Heart right ventricle (tissue), 16 donors: Measurements from ENCODE around the gene XKR7. TPM values are rescaled to one million over a fixed set of nuclear protein-coding genes. Genes with fewer than 3 reads are reported as not detected.

Experiments used
- ATAC-seq, 8 donors: fragments of 200-7000 bp; cut with Tn5 transposase; one replicate each; pipeline ENCODE4 v1.9.1; 2020; ENCODE audit warnings: mild to moderate bottlenecking in 8 of 8, moderate library complexity in 8 of 8, moderate number of reproducible peaks in 1 of 8
- DNase-seq, 2 donors: peaks; one replicate each; pipeline ENCODE4 v3.0.0-alpha.2; 2020
- H3K27ac ChIP-seq, 10 donors: fragments of 200-600 bp; sonication (generic) in 2 of 10; one replicate each; pipeline versions ENCODE4 v1.5.0 to v1.8.0; 2020 to 2022; ENCODE audit warnings: mild to moderate bottlenecking in 3 of 10
- H3K27me3 ChIP-seq, 7 donors: fragments of 200-600 bp; one replicate each; pipeline ENCODE4 v1.8.0; 2021 to 2022; ENCODE audit warnings: mild to moderate bottlenecking in 2 of 7
- H3K36me3 ChIP-seq, 9 donors: fragments of 200-600 bp; sonication (generic) in 1 of 9; one replicate each; pipeline versions ENCODE4 v1.5.0 to v1.8.0; 2020 to 2022; ENCODE audit warnings: mild to moderate bottlenecking in 2 of 9
- H3K4me1 ChIP-seq, 9 donors: fragments of 200-600 bp; sonication (generic) in 1 of 9; one replicate each; pipeline versions ENCODE4 v1.5.0 to v1.8.0; 2020 to 2022; ENCODE audit warnings: mild to moderate bottlenecking in 4 of 9
- H3K4me3 ChIP-seq, 10 donors: fragments of 200-600 bp; sonication (generic) in 2 of 10; one replicate each; pipeline versions ENCODE4 v1.5.0 to v1.8.0; 2020 to 2022; ENCODE audit warnings: mild to moderate bottlenecking in 7 of 10, moderate library complexity in 2 of 10
- H3K9me3 ChIP-seq, 11 donors: fragments of 200-600 bp in 10 of 11; sonication (generic) in 2 of 11; one replicate each; pipeline versions ENCODE4 v1.5.0 to v1.8.0; 2013 to 2022; ENCODE audit warnings: mild to moderate bottlenecking in 2 of 11, control low read depth in 1 of 11, moderate library complexity in 1 of 11
- WGBS, 2 donors: extraction: QIAGEN DNeasy Blood & Tissue Kit; methylation state at CpG; one replicate each; pipeline ENCODE4 v1.1.7; 2013; ENCODE audit warnings: inconsistent platforms in 1 of 2; 5-methylcytosine and 5-hydroxymethylcytosine counted together
- intact Hi-C, 10 donors: fragments of 100-400 bp; cut with DNase I; formaldehyde crosslinking; loops; one replicate each; pipeline versions ENCODE4 v1.11.1 to v1.14.2; 2022
- long read RNA-seq, 3 donors: library from polyadenylated mRNA; unstranded; transcript quantifications; one replicate each; pipeline ENCODE4 v2.0.0, GENCODE V29; 2020 to 2021
- polyA plus RNA-seq, 2 donors: library from polyadenylated mRNA; stranded (reverse); fragments of 200-250 nt; gene quantifications; one replicate each; pipeline ENCODE4 v1.2.3, GENCODE V29; 2013
- total RNA-seq, 10 donors: library from RNA; stranded (reverse); fragmentation: NEBNext Ultra II Directional in 3 of 10; extraction: Animal tissue kit (Norgen Biotek cat#: 25700) in 3 of 10; gene quantifications; one replicate each; pipeline versions ENCODE4 v1.2.1 to v1.2.4, GENCODE V29; 2021 to 2023
- TF ChIP-seq, protein P1 (sequence below), 9 donors: fragments of 200-600 bp; sonication (generic) in 2 of 9; IDR thresholded peaks; one replicate each; pipeline versions ENCODE4 v1.5.0 to v1.8.0; 2021 to 2022; ENCODE audit warnings: antibody characterized with exemption in 9 of 9, mild to moderate bottlenecking in 5 of 9, moderate library complexity in 1 of 9
- donor health status: Arrhythmogenic right ventricular cardiomyopathy.
- donor health status: ischemic (EF 13 %, LVEDD 7.1; RV severe dilation, severe dysfunction).
- donor health status: healthy with polysubstance abuse.
- donor health status: DM: no; HTN: yes; CAD: no.
- donor health status: DM: no; HTN: no; CAD: no.
- donor health status: ischemic (EF 25% LVEDD 6.9; RV normal size, moderate dysfunction).
- donor health status: ischemic (EF 25% LVEDD 5.7; RV mildly dilated, moderate dysfunction).
- donor health status: healthy.
- donor health status: DM: yes; HTN: yes; CAD: no.
- donor health status: Ischemic cardiomyopathy.
- donor health status: ischemic (EF 35%, LVEDD 5.7; RV mildly dilated, moderate dysfunction).
- donor health status: nonischemic (EF 11% LVEDD 7.7; RV severe dilation, severe dysfunction).
- donor health status: DM: yes; HTN: yes; CAD: no.
- donor health status: PGD.
- donor health status: ischemic (EF 29% LVEDD 5.4; RV normal size, mild dysfunction).
- donor health status: nonischemic (EF 23%, LVEDD 6.1; RV moderate dilation, normal function).

XKR7 gene, protein sequence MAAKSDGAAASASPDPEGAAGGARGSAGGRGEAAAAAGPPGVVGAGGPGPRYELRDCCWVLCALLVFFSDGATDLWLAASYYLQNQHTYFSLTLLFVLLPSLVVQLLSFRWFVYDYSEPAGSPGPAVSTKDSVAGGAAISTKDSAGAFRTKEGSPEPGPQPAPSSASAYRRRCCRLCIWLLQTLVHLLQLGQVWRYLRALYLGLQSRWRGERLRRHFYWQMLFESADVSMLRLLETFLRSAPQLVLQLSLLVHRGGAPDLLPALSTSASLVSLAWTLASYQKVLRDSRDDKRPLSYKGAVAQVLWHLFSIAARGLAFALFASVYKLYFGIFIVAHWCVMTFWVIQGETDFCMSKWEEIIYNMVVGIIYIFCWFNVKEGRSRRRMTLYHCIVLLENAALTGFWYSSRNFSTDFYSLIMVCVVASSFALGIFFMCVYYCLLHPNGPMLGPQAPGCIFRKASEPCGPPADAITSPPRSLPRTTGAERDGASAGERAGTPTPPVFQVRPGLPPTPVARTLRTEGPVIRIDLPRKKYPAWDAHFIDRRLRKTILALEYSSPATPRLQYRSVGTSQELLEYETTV
- total RNA-seq (not detected), polyA plus RNA-seq (not detected)
- long read RNA-seq, donor 1 = 0 reads
- long read RNA-seq, donor 2 = 0 reads
- long read RNA-seq, donor 3 = 0 reads

DNA sequence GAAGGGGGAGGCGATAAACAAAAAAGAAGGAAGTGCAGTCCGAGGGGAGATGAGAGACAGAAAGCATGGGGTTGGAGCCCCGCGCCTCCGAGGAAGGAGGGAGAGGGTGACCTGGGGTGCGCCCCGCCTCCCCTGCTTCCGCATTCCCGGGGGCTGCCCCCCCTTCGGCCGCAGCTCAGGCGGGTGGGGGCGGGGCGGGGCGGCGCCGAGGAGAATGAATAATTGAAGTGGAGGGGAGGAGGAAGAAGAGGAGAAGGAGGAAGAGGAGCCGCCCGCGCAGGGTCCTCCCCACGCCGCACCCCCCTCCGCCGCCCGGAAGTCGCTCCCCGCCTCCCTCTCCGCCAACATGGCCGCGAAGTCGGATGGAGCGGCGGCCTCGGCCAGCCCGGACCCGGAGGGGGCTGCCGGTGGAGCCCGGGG lies at the start of gene XKR7:
XKR7 (plus strand) TSS at position 322 of the 420 bp plus-strand sequence; CDS start at position 347, 25 bp downstream.
- H3K36me3 ChIP-seq = no peaks in the 10 kb centered on the region
- no peak within 1 kb of the TSS for H3K27ac ChIP-seq
- TF ChIP-seq, protein P1, sequence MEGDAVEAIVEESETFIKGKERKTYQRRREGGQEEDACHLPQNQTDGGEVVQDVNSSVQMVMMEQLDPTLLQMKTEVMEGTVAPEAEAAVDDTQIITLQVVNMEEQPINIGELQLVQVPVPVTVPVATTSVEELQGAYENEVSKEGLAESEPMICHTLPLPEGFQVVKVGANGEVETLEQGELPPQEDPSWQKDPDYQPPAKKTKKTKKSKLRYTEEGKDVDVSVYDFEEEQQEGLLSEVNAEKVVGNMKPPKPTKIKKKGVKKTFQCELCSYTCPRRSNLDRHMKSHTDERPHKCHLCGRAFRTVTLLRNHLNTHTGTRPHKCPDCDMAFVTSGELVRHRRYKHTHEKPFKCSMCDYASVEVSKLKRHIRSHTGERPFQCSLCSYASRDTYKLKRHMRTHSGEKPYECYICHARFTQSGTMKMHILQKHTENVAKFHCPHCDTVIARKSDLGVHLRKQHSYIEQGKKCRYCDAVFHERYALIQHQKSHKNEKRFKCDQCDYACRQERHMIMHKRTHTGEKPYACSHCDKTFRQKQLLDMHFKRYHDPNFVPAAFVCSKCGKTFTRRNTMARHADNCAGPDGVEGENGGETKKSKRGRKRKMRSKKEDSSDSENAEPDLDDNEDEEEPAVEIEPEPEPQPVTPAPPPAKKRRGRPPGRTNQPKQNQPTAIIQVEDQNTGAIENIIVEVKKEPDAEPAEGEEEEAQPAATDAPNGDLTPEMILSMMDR (IDR thresholded peaks at IDR 0.05) = no peak
- peak within 1 kb of the TSS in 5 of 10 donors; percentile 13 to 41 (median 29) for H3K4me3 ChIP-seq
- no peaks in the 10 kb centered on the region for H3K9me3 ChIP-seq
- DNase-seq (no peak), ATAC-seq (no peak)
- intact Hi-C loops = loop anchor here in 1 of 10 donors (10.0 kb wide), 1 partner anchor 57 kb away; no protein-coding TSS in a partner anchor
- peaks cover 7 to 62% (median 52%) of the 10 kb centered on the region in 7 donors for H3K27me3 ChIP-seq
- peaks cover 0 to 10% (median 0%) of the 10 kb centered on the region in 9 donors for H3K4me1 ChIP-seq
- WGBS, 2 donors = 1 to 2% methylated on average over 16 to 38 of the region's 38 CpGs

DNA sequence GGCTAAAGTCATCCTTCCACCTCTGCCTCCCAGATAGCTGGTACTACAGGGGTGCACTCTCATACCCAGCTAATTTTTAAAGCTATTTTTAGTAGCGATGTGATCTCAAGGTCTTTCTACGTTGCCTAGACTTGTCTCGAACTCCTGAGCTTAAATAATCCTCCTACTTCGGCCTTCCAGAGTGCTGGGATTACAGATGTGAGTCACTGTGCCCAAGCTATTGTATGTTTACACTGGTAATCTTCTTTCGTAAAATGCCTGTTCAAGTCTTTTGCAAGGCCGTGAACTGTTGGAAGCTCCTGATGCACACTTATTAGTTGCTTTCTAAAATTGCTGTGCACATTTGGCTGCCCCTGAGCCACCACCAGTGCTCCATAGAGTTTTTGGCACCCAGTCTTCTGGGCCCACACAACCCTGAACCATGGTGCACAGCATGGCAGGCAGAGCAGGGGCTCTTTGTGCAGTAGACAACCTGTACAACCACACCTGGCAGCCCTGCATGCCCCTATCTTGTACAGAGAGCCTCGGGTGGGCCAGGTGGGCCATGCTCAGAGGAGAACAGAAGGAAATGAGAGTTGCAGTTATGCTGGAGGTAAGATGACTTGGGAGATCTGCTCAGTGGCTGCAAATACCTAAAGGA lies 49.4 kb upstream of the XKR7 start:
- peaks cover 0 to 10% (median 0%) of the 10 kb centered on the region in 9 donors for H3K4me1 ChIP-seq
- intact Hi-C loops = no loop called here
- H3K4me3 ChIP-seq = no peak overlapping the region
- H3K27me3 ChIP-seq = peaks cover 0 to 19% (median 6%) of the 10 kb centered on the region in 7 donors
- H3K36me3 ChIP-seq = no peaks in the 10 kb centered on the region
- WGBS, 2 donors = 71 to 75% methylated on average over 7 of the region's 7 CpGs
- H3K27ac ChIP-seq = no peak overlapping the region
- DNase-seq = no peak
- H3K9me3 ChIP-seq = no peaks in the 10 kb centered on the region
- TF ChIP-seq, protein P1 (IDR thresholded peaks at IDR 0.05) = no peak
- ATAC-seq = no peak

DNA sequence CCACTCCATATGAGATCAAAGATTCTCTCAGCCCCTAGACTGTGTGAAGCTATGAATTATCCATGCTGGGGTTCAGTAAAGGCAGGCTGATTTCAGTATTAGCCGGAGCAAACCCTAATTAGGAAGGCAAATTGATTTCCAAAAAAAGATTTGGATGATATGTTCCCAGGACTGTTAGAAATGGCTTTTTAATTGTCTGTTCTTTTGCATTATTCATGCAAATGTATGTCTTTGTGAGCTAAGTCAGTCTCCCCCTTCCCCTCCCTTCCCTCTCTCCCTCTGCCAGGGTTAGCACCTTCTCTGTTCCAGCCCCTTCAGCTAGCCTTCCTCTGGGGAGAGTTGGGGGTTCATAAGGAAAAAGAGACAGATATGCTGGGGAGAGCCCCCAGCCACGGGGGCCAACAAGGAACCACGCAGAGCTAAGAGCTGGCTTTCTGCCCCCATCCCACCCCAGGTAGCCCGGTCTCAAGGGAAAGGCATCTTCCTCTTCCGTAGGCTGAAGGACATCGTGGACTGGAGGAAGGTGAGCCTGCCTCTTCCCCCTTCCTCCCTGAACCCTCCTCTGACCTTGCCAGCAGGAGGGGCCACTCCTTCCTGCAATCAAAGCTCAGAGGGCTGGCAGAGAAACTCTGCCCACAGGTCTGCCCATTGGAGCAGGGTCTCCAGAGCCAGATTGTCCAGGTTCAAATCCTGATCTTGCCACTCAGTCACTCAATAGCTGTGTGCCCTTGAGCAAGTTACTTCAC lies 48.4 kb upstream of the XKR7 start:
- H3K36me3 ChIP-seq = no peaks in the 10 kb centered on the region
- no peak overlapping the region for H3K4me3 ChIP-seq
- ATAC-seq = no peak
- H3K27ac ChIP-seq = no peak overlapping the region
- peaks cover 0 to 22% (median 6%) of the 10 kb centered on the region in 7 donors for H3K27me3 ChIP-seq
- DNase-seq = no peak
- H3K9me3 ChIP-seq = no peaks in the 10 kb centered on the region
- intact Hi-C loops = no loop called here
- TF ChIP-seq, protein P1 (IDR thresholded peaks at IDR 0.05) = no peak
- H3K4me1 ChIP-seq = peaks cover 0 to 10% (median 0%) of the 10 kb centered on the region in 9 donors
- 45 to 50% methylated on average over 6 of the region's 6 CpGs for WGBS, 2 donors
